ENCODE measurements around the gene TCN1.

DNA sequence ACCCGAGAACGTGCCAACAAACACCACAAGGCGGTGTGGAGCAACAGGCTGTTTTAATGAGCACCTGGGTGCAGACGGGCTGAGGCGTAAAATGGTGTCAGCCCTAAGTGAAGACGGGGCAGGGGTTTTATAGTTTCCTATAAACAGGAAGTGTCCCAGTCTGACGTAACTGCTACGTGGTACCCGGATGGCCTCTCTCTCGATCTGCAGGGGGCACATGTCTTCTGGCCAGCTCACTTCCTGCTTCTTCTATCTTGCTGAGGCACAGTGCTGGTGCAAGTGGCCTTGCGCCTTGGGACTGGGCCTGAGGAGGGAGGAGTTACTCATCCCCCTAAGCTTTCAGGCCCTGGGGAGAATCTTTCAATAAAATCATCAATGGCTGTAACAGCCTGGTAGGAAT is 33.2 kb upstream of the TCN1 start:
- TF ChIP-seq, protein P1, sequence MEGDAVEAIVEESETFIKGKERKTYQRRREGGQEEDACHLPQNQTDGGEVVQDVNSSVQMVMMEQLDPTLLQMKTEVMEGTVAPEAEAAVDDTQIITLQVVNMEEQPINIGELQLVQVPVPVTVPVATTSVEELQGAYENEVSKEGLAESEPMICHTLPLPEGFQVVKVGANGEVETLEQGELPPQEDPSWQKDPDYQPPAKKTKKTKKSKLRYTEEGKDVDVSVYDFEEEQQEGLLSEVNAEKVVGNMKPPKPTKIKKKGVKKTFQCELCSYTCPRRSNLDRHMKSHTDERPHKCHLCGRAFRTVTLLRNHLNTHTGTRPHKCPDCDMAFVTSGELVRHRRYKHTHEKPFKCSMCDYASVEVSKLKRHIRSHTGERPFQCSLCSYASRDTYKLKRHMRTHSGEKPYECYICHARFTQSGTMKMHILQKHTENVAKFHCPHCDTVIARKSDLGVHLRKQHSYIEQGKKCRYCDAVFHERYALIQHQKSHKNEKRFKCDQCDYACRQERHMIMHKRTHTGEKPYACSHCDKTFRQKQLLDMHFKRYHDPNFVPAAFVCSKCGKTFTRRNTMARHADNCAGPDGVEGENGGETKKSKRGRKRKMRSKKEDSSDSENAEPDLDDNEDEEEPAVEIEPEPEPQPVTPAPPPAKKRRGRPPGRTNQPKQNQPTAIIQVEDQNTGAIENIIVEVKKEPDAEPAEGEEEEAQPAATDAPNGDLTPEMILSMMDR (IDR thresholded peaks at IDR 0.05) = no peak
- no peak for TF ChIP-seq EP300 (IDR thresholded peaks at IDR 0.05)
- TF ChIP-seq POLR2A (IDR thresholded peaks at IDR 0.05) = no peak
- no peak for TF ChIP-seq POLR2AphosphoS5 (IDR thresholded peaks at IDR 0.05)

Data from upper lobe of left lung (tissue), 4 donors.